ENCODE data around the gene RPL15.

Gene RPL15

DNA sequence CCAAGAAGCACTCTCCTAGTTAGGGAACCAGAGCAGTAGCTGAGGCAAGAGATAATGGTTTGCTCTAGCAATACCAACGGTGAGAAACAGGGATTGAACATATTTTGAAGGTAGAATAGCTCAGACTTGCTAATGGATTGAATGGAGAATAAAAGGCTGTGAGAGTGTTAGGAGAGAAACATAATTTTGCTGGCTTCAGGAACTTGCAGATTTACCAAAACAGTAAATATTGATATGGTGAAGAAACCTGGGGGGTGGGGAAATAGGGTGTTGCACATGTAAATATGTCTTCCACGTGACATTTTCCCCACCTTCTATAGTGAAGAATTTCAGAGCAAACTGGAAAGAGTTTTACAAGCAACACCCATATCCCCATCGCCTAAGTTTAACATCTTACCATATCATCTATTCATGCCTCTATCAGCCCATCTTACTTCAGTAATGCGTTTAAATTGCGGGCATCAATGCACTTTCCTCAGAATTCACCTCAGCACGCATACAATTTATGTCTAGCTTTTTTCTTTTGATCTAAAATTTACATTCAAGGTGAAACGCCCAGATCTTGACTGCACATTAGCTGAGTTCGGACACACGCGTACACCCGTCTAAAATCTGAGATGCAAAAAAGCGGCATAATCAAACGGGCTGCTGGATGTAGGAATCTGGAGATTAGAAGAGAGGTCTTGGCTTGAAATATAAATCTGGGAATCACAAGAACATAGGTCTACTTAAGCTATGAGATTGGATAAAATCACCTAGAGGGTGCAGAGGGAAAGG, 27.3 kb downstream of the RPL15 start:
- TF ChIP-seq EZH2 (optimal IDR thresholded peaks at IDR 0.05; ENCODE audit: low read depth, low read length) (no peak), EZH2phosphoT487 (IDR thresholded peaks at IDR 0.05; ENCODE audit: low read length) (no peak)
- TF ChIP-seq, protein P1, sequence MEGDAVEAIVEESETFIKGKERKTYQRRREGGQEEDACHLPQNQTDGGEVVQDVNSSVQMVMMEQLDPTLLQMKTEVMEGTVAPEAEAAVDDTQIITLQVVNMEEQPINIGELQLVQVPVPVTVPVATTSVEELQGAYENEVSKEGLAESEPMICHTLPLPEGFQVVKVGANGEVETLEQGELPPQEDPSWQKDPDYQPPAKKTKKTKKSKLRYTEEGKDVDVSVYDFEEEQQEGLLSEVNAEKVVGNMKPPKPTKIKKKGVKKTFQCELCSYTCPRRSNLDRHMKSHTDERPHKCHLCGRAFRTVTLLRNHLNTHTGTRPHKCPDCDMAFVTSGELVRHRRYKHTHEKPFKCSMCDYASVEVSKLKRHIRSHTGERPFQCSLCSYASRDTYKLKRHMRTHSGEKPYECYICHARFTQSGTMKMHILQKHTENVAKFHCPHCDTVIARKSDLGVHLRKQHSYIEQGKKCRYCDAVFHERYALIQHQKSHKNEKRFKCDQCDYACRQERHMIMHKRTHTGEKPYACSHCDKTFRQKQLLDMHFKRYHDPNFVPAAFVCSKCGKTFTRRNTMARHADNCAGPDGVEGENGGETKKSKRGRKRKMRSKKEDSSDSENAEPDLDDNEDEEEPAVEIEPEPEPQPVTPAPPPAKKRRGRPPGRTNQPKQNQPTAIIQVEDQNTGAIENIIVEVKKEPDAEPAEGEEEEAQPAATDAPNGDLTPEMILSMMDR (IDR thresholded peaks at IDR 0.05; ENCODE audit: low read length), result no peak
- Histone ChIP-seq H2AFZ (ENCODE audit: low read length) (no peak overlapping the region), H3K4me3 (ENCODE audit: low read length) (peak overlapping the region; percentile 81; the same call in 1 of the 2 replicates), H3K9ac (ENCODE audit: low read length) (no peak overlapping the region; the same call in 1 of the 2 replicates), H3K27ac (ENCODE audit: low read length) (no peak overlapping the region), H3K4me1 (ENCODE audit: low read length) (peaks cover 9% of the 10 kb centered on the region), H3K4me2 (ENCODE audit: low read depth, low read length) (peak overlapping the region; percentile 56), H3K9me3 (replicated peaks; ENCODE audit: insufficient read depth, low read length) (no peaks in the 10 kb centered on the region), H3K79me2 (ENCODE audit: low read length) (peaks cover 31% of the 10 kb centered on the region), H3K9me2 (replicated peaks; ENCODE audit: insufficient read depth, low read length) (no peaks in the 10 kb centered on the region), H3F3A (ENCODE audit: insufficient read depth, low read length) (0 out of 2 replicates have a peak, but pooled peaks cover 3% of the 10 kb centered on the region), H4K20me1 (ENCODE audit: insufficient read depth, low read length) (no peaks in the 10 kb centered on the region), H3K27me3 (replicated peaks; ENCODE audit: insufficient read depth, low read length) (no peaks in the 10 kb centered on the region), H3K36me3 (replicated peaks; ENCODE audit: insufficient read depth, low read length) (no peaks in the 10 kb centered on the region)
- no peak for DNase-seq

DNA sequence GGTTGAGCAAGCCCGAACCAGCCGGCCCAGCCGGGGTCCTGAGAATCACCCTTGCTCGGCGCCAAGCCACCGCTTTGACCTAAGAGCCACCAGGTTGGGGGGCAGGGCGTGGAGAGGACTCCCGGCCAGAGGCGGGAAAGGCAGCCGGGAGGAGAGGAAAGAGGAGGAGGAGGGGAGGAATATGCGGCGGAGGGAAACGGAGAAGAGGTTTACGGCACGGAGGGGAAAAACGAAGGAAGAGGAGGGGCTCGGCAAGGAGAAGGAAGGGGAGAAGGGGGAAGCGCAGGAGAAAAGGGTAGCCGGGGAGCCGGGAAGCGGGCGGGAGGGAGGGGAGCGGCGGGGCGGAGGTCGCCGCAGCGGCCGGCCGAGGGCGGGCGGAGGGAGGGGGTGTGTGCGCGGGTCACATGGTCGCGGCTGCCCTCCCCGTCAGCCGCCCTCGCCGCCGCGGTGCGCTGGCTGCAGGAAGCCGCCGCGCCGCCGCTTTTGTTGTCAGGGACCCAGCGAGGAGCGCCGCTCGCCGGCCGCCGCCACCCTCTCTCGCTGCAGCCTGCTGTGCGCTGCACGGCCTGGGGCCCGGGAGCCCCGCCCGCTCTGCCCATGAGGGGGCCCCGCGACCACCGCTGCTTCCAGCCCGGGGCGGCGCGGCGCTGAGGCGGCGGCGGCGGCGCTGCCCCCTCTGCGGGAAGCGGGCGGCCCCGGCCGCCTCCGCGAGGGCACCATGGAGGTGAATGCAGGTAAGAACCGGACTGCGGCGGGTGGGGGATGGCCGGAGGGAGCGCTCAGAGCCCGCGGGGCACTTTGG, 28.1 kb downstream of the RPL15 start, which contains the start of gene NR1D2:
TSS of gene NR1D2 (plus strand) at position 426 of the 802 bp plus-strand sequence. CDS start at position 719, 293 bp downstream.
- peak within 1 kb of the TSS; percentile 97 for H2AFZ ChIP-seq (ENCODE audit: low read length)
- peaks cover 11% of the 10 kb centered on the region; the same call in 1 of the 2 replicates for H3F3A ChIP-seq (ENCODE audit: insufficient read depth, low read length)
- H3K4me3 ChIP-seq (ENCODE audit: low read length), result peak within 1 kb of the TSS; percentile 94
- TF ChIP-seq EZH2 (optimal IDR thresholded peaks at IDR 0.05; ENCODE audit: low read depth, low read length) (no peak), EZH2phosphoT487 (IDR thresholded peaks at IDR 0.05; ENCODE audit: low read length) (no peak)
- TF ChIP-seq, protein P1 (IDR thresholded peaks at IDR 0.05; ENCODE audit: low read length), result no peak
- peaks cover 40% of the 10 kb centered on the region for H3K79me2 ChIP-seq (ENCODE audit: low read length)
- H3K9ac ChIP-seq (ENCODE audit: low read length), result peak within 1 kb of the TSS; percentile 74
- no peaks in the 10 kb centered on the region for H3K9me3 ChIP-seq (replicated peaks; ENCODE audit: insufficient read depth, low read length)
- H3K27me3 ChIP-seq (replicated peaks; ENCODE audit: insufficient read depth, low read length), result no peaks in the 10 kb centered on the region
- peak within 1 kb of the TSS; percentile 70 for H3K4me2 ChIP-seq (ENCODE audit: low read depth, low read length)
- no peaks in the 10 kb centered on the region for H4K20me1 ChIP-seq (ENCODE audit: insufficient read depth, low read length)
- DNase-seq, result peak; percentile 87
- peaks cover 16% of the 10 kb centered on the region for H3K4me1 ChIP-seq (ENCODE audit: low read length)
- peak within 1 kb of the TSS; percentile 72 for H3K27ac ChIP-seq (ENCODE audit: low read length)
- H3K36me3 ChIP-seq (replicated peaks; ENCODE audit: insufficient read depth, low read length), result no peaks in the 10 kb centered on the region
- no peaks in the 10 kb centered on the region for H3K9me2 ChIP-seq (replicated peaks; ENCODE audit: insufficient read depth, low read length)

DNA sequence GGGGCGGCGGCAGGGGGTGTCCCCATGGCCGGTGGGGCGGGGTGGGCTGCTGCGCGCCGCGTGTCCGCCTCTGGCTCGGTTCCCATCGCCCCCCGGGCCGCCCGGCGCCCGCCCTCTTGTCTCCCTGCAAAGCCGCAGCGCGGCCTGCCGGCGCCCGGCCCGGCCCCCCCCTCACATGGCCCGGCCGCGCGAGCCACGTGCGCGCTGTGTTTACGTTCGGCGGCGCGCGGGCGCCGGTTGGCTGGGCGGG, 28.7 kb downstream of the RPL15 start:
- Histone ChIP-seq H3K27me3 (replicated peaks; ENCODE audit: insufficient read depth, low read length) (no peaks in the 10 kb centered on the region), H3K79me2 (ENCODE audit: low read length) (peaks cover 45% of the 10 kb centered on the region), H2AFZ (ENCODE audit: low read length) (no peak overlapping the region), H3K36me3 (replicated peaks; ENCODE audit: insufficient read depth, low read length) (no peaks in the 10 kb centered on the region), H3K9ac (ENCODE audit: low read length) (peak overlapping the region; percentile 61), H3K4me2 (ENCODE audit: low read depth, low read length) (no peak overlapping the region), H3F3A (ENCODE audit: insufficient read depth, low read length) (peaks cover 14% of the 10 kb centered on the region; the same call in 1 of the 2 replicates), H3K27ac (ENCODE audit: low read length) (peak overlapping the region; percentile 55; the same call in 1 of the 2 replicates), H3K4me3 (ENCODE audit: low read length) (peak overlapping the region; percentile 32; the same call in 1 of the 2 replicates), H3K4me1 (ENCODE audit: low read length) (peaks cover 16% of the 10 kb centered on the region), H3K9me3 (replicated peaks; ENCODE audit: insufficient read depth, low read length) (no peaks in the 10 kb centered on the region), H4K20me1 (ENCODE audit: insufficient read depth, low read length) (no peaks in the 10 kb centered on the region), H3K9me2 (replicated peaks; ENCODE audit: insufficient read depth, low read length) (no peaks in the 10 kb centered on the region)
- no peak for DNase-seq
- TF ChIP-seq, protein P1 (IDR thresholded peaks at IDR 0.05; ENCODE audit: low read length), result no peak
- TF ChIP-seq EZH2phosphoT487 (IDR thresholded peaks at IDR 0.05; ENCODE audit: low read length), result no peak
- no peak for TF ChIP-seq EZH2 (optimal IDR thresholded peaks at IDR 0.05; ENCODE audit: low read depth, low read length)
